Upper lobe of left lung (tissue), 6 donors: ENCODE data around the gene CYP46A1. TPM values are rescaled to one million over a fixed set of nuclear protein-coding genes. Genes with fewer than 3 reads are reported as not detected.

Experiments used
- ATAC-seq, 2 donors: fragments of 200-7000 bp; cut with Tn5 transposase; one replicate each; pipeline ENCODE4 v1.9.1; 2022; ENCODE audit warnings: mild to moderate bottlenecking in 2 of 2, moderate library complexity in 2 of 2; ENCODE audit not compliant: low FRiP score in 2 of 2
- DNase-seq, 2 donors: peaks; one replicate each; pipeline ENCODE4 v3.0.0-alpha.2; 2019 to 2020
- H3K27ac ChIP-seq, 4 donors: fragments of 200-600 bp; sonication (generic); one replicate each; pipeline ENCODE4 v1.5.1; 2016 to 2019
- H3K27me3 ChIP-seq, 4 donors: fragments of 200-600 bp; sonication (generic); one replicate each; pipeline ENCODE4 v1.5.1; 2017 to 2019
- H3K36me3 ChIP-seq, 4 donors: fragments of 200-600 bp; sonication (generic); one replicate each; pipeline ENCODE4 v1.5.1; 2016 to 2019
- H3K4me1 ChIP-seq, 4 donors: fragments of 200-600 bp; sonication (generic); one replicate each; pipeline ENCODE4 v1.5.1; 2018 to 2019
- H3K4me3 ChIP-seq, 4 donors: fragments of 200-600 bp; sonication (generic); one replicate each; pipeline ENCODE4 v1.5.1; 2017 to 2019; ENCODE audit warnings: mild to moderate bottlenecking in 2 of 4, moderate library complexity in 1 of 4
- H3K9me3 ChIP-seq, 4 donors: fragments of 200-600 bp; sonication (generic); one replicate each; pipeline ENCODE4 v1.5.1; 2018 to 2019
- EP300 ChIP-seq, 4 donors: sonication (generic); formaldehyde crosslinking; IDR thresholded peaks; one replicate each; pipeline ENCODE4 v1.5.1; 2017; ENCODE audit warnings: antibody characterized with exemption in 4 of 4, control low read depth in 2 of 4
- POLR2A ChIP-seq, 4 donors: fragments of 450-650 bp; IDR thresholded peaks; one replicate each; pipeline ENCODE4 v1.5.1; 2016 to 2017; ENCODE audit warnings: antibody characterized with exemption in 4 of 4, mild to moderate bottlenecking in 2 of 4
- POLR2AphosphoS5 ChIP-seq, 2 donors: sonication (generic); formaldehyde crosslinking; IDR thresholded peaks; one replicate each; pipeline ENCODE4 v1.5.1; 2017; ENCODE audit warnings: antibody characterized with exemption in 2 of 2
- WGBS, 2 donors: methylation state at CpG; one replicate each; pipeline ENCODE4 v1.1.5; 2017 to 2018; 5-methylcytosine and 5-hydroxymethylcytosine counted together
- total RNA-seq, 6 donors: library from RNA; depleted of rRNA in 4 of 6; stranded (reverse); fragments of >200 nt in 4 of 6; gene quantifications; one replicate each; pipeline versions ENCODE4 v1.1.0 to v1.2.1, GENCODE V29; 2016 to 2021
- TF ChIP-seq, protein P1 (sequence below), 6 experiments: fragments of 450-650 bp in 4 of 6; fragments of 200-600 bp in 2 of 6; sonication (generic) in 2 of 6; IDR thresholded peaks; one replicate each; pipeline ENCODE4 v1.5.1; 2016 to 2019; ENCODE audit warnings: antibody characterized with exemption in 6 of 6
- donor health status: DM: no; HTN: no; CAD: no; lungs with moderate emphysema.
- donor health status: DM: no; HTN: yes; CAD: no; lungs with severe emphysema.

The CYP46A1 gene
- total RNA-seq, 6 donors from 2014 or later, result 0.15 to 12.6 (median 1.2) TPM

DNA sequence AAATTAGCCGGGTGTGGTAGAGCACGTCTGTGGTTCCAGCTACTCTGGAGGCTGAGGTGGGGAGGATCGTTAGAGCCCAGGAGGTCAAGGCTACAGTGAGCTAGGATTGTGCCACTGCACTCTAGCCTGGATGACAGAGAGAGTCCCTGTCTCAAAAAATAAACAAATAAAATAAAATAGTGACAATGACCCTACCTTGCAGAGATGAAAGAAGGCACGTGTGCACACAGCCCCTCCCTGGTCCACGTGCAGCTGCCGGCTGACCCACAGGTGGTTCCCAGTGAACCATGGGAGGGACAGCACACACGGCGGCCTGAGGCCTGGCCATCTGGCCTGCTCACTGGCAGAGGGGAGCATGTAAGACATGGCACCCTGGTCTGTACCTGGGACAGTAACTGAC is 34.5 kb upstream of the CYP46A1 start:
- no peaks in the 10 kb centered on the region for H3K36me3 ChIP-seq
- peaks cover 6 to 15% (median 9%) of the 10 kb centered on the region in 4 donors for H3K4me1 ChIP-seq
- H3K9me3 ChIP-seq, result no peaks in the 10 kb centered on the region
- WGBS, 2 donors, result 84 to 88% methylated on average over 8 of the region's 8 CpGs
- H3K27me3 ChIP-seq, result peaks cover 0 to 6% (median 3%) of the 10 kb centered on the region in 4 donors
- H3K4me3 ChIP-seq, result no peak overlapping the region
- H3K27ac ChIP-seq, result no peak overlapping the region
- ATAC-seq (no peak), DNase-seq (no peak)
- TF ChIP-seq POLR2AphosphoS5 (IDR thresholded peaks at IDR 0.05), result no peak
- TF ChIP-seq, protein P1, sequence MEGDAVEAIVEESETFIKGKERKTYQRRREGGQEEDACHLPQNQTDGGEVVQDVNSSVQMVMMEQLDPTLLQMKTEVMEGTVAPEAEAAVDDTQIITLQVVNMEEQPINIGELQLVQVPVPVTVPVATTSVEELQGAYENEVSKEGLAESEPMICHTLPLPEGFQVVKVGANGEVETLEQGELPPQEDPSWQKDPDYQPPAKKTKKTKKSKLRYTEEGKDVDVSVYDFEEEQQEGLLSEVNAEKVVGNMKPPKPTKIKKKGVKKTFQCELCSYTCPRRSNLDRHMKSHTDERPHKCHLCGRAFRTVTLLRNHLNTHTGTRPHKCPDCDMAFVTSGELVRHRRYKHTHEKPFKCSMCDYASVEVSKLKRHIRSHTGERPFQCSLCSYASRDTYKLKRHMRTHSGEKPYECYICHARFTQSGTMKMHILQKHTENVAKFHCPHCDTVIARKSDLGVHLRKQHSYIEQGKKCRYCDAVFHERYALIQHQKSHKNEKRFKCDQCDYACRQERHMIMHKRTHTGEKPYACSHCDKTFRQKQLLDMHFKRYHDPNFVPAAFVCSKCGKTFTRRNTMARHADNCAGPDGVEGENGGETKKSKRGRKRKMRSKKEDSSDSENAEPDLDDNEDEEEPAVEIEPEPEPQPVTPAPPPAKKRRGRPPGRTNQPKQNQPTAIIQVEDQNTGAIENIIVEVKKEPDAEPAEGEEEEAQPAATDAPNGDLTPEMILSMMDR (IDR thresholded peaks at IDR 0.05), result no peak
- no peak for TF ChIP-seq EP300 (IDR thresholded peaks at IDR 0.05)
- TF ChIP-seq POLR2A (IDR thresholded peaks at IDR 0.05), result no peak

- H3K9me3 ChIP-seq, result no peaks in the 10 kb centered on the region
- no peaks in the 10 kb centered on the region for H3K36me3 ChIP-seq
- WGBS, 2 donors, result 81 to 82% methylated on average over 6 to 9 of the region's 9 CpGs
- peaks cover 0 to 6% (median 2%) of the 10 kb centered on the region in 4 donors for H3K27me3 ChIP-seq
- no peak for TF ChIP-seq EP300 (IDR thresholded peaks at IDR 0.05)
- TF ChIP-seq POLR2A (IDR thresholded peaks at IDR 0.05), result no peak
- TF ChIP-seq, protein P1 (IDR thresholded peaks at IDR 0.05), result no peak
- TF ChIP-seq POLR2AphosphoS5 (IDR thresholded peaks at IDR 0.05), result no peak
- no peak overlapping the region for H3K4me3 ChIP-seq
- peaks cover under 1 to 10% (median 6%) of the 10 kb centered on the region in 4 donors for H3K4me1 ChIP-seq
- DNase-seq (no peak), ATAC-seq (no peak)
- H3K27ac ChIP-seq, result no peak overlapping the region
These were observed 33.9 kb upstream of the CYP46A1 start for GRCh38 chr14:99650189-99650588.

- H3K27ac ChIP-seq, result no peak overlapping the region
- 95 to 97% methylated on average over 21 to 32 of the region's 32 CpGs for WGBS, 2 donors
- H3K4me3 ChIP-seq, result no peak overlapping the region
- no peaks in the 10 kb centered on the region for H3K36me3 ChIP-seq
- ATAC-seq (no peak), DNase-seq (peak in 1 of 2 donors; percentile 71)
- no peaks in the 10 kb centered on the region for H3K27me3 ChIP-seq
- TF ChIP-seq POLR2A (IDR thresholded peaks at IDR 0.05) (no peak), POLR2AphosphoS5 (IDR thresholded peaks at IDR 0.05) (no peak), EP300 (IDR thresholded peaks at IDR 0.05) (no peak)
- no peaks in the 10 kb centered on the region for H3K9me3 ChIP-seq
- no peaks in the 10 kb centered on the region for H3K4me1 ChIP-seq
These were observed 31.9 kb upstream of the CYP46A1 start for GRCh38 chr14:99651953-99652746.

- H3K4me1 ChIP-seq, result peaks cover 3 to 4% (median 4%) of the 10 kb centered on the region in 4 donors
- WGBS, 2 donors, result 43 to 46% methylated on average over 7 of the region's 7 CpGs
- H3K27ac ChIP-seq, result no peak overlapping the region
- H3K27me3 ChIP-seq, result peaks cover 0 to 6% (median 3%) of the 10 kb centered on the region in 4 donors
- H3K9me3 ChIP-seq, result no peaks in the 10 kb centered on the region
- peak in 1 of 2 donors; percentile 68 for DNase-seq
- peak; percentile 50 to 82 for ATAC-seq
- H3K4me3 ChIP-seq, result no peak overlapping the region
- no peak for TF ChIP-seq POLR2AphosphoS5 (IDR thresholded peaks at IDR 0.05)
- TF ChIP-seq POLR2A (IDR thresholded peaks at IDR 0.05), result no peak
- no peak for TF ChIP-seq EP300 (IDR thresholded peaks at IDR 0.05)
- TF ChIP-seq, protein P1 (IDR thresholded peaks at IDR 0.05), result no peak
- no peaks in the 10 kb centered on the region for H3K36me3 ChIP-seq
These were observed 29.7 kb upstream of the CYP46A1 start for GRCh38 chr14:99654235-99654985.

GRCh38 chr14:99655521-99655920 is 28.6 kb upstream of the CYP46A1 start:
- H3K9me3 ChIP-seq, result no peaks in the 10 kb centered on the region
- no peak overlapping the region for H3K27ac ChIP-seq
- peaks cover 0 to 16% (median 8%) of the 10 kb centered on the region in 4 donors for H3K27me3 ChIP-seq
- peaks cover 3 to 13% (median 6%) of the 10 kb centered on the region in 4 donors for H3K4me1 ChIP-seq
- TF ChIP-seq, protein P1 (IDR thresholded peaks at IDR 0.05), result no peak
- TF ChIP-seq POLR2A (IDR thresholded peaks at IDR 0.05) (no peak), POLR2AphosphoS5 (IDR thresholded peaks at IDR 0.05) (no peak), EP300 (IDR thresholded peaks at IDR 0.05) (no peak)
- DNase-seq, result no peak
- H3K4me3 ChIP-seq, result no peak overlapping the region
- ATAC-seq, result no peak
- WGBS, 2 donors, result 85 to 86% methylated on average over 4 of the region's 4 CpGs
- no peaks in the 10 kb centered on the region for H3K36me3 ChIP-seq
